GM19240 (cell line): ENCODE measurements around the gene UACA.
"Not testable (repeated sequence)": the region's sequence is repeated elsewhere in the genome, so short reads cannot be mapped to it uniquely, and the experiment has no call there.

Source experiments
- DNase-seq: peaks from one replicate; pipeline ENCODE4 v3.0.0; 2011; ENCODE audit warnings: low spot score; ENCODE audit not compliant: insufficient read length

UACA gene

DNA sequence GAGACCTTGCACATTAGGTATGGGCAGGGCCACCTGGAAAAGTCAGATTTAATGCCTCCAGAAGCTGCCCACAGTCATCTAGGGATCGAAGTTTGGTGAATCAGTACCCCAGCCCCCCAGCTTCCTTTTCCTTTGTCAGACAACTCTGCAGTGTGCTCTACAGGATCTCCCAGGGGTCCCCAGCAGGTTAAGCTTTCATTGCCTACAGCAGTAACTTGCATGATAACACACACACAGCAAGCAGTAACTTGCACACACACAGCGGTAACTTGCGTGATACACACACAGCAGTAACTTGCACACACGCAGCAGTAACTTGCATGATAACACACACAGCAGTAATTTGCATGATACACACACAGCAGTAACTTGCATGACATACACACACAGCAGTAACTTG is 131.3 kb downstream of the UACA start:
- DNase-seq = no peak

- no peak for DNase-seq
These were observed 133.6 kb downstream of the UACA start for GRCh38 chr15:70629735-70630273.

GRCh38 chr15:70628549-70628896 is 134.8 kb downstream of the UACA start:
- DNase-seq = no peak

GRCh38 chr15:70627734-70628548 is 135.4 kb downstream of the UACA start:
- DNase-seq = no peak

GRCh38 chr15:70627322-70627721 is 136.0 kb downstream of the UACA start:
- no peak for DNase-seq

- no peak for DNase-seq
These were observed 137.9 kb downstream of the UACA start for GRCh38 chr15:70625438-70625837.

GRCh38 chr15:70625011-70625410 is 138.3 kb downstream of the UACA start:
- no peak for DNase-seq

GRCh38 chr15:70618929-70619328 is 144.4 kb downstream of the UACA start:
- DNase-seq = no peak

DNA sequence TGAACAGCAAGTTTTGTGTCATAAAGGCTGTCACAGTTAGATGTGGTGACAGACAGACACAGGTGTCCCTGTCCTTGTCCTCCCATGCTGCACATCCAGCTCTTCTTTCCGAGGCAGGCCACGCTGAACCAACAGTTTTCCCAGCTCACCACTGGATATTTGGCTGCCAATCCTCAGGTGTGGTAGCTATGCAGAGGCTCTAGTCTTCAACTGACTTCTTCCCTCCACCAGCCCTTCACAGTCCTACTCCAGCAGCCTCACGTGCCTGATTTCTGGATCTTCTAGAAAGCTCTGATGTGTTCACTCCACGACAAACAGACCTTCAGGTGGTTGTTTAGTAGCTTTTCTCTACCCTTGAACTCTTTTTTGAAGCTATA is 145.5 kb downstream of the UACA start:
- DNase-seq = no peak

DNA sequence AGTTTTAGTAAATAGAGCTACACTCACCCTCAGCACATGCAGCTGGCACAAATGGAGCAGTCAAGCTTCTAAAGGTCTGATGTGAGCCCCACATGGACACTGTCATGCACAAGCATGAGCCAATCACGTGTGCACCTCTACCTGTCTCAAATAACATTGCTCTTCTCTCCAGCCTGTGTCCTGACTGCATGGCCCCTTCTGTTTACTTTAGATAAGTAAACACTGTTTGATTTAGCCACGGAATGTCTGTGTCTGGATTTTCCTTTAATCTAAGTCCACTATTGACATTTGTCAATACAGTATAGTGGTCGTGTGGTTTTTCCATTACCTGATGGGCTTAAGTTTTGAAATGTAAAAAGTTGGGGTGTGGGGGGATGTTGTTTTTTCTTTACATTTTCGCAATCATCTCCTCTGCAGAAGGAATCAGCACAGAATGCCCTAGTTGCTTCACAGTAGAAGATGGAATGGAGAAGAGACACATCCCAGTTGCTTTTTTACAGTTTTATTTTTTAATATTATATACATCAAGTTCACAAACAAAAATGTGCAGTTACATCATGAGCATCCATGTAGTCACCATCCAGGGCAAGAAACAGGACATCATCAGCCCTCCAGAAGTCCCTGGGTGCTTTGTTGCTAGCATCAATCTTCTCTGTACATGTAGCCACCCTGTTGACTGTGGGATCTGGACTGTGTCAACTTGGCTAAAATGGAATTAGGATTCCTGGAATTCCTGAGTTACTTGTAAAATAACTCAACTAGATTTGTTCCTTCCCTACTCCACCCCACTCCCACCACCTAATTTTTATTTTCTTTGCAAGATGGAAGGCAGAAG is 146.1 kb downstream of the UACA start:
- no peak for DNase-seq

DNA sequence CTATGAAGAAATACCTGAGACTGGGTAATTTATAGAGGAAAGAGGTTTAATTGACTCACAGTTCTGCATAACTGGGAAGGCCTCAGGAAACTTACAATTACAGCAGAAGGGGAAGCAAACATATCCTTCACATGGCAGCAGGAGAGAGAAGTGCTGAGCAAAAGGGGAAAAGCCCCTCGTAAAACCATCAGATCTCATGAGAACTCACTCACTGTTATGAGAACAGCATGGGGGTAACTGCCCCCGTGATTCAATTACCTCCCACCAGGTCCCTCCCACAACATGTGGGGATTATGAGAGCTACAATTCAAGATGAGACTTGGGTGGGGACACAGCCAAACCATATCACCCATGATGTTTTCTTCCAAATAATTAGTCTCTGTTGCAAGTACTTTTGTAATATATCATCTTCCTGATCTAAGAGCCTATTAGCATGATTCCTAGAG is 147.0 kb downstream of the UACA start:
- DNase-seq = not testable (repeated sequence)

DNA sequence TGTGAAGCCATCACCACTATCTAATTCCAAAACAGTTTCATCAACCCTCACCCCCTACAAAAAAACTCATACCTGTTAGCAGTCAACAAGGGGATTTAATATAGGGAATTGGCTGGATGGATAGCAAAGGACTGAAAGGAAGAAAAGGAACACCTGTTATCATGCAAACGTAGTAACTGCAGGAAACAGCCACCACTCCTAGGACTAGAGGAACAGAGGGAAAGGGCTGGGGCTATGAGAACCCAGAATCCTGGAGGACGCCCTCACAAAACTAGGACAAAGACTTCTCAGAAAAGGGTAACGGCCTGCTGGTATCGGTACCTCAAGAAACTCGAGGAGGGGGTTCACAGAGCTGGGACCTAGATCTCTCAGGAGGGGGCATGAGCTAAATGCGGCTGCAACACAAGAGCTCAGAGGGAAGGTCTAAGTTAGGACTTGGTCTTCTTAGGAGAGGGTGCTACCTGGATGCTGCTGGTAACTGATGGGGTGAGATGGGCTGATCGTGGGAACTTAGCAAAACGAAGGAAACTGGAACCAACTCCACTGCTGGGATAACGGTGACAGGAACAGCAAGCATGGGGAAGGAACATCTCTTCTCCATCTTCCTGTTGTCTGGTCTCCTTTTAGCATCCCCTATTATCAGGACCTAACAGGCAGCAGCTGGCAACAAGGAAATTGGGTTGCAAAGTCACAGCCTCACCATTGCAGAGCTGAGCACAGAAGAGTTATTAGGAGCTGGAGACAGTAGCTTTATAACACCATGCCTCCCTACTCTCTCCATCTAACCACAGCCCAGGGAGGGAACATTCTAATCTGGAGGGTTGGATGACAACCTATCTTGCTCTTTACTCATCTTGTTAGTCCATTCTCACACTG is 147.7 kb downstream of the UACA start:
- no peak for DNase-seq

DNA sequence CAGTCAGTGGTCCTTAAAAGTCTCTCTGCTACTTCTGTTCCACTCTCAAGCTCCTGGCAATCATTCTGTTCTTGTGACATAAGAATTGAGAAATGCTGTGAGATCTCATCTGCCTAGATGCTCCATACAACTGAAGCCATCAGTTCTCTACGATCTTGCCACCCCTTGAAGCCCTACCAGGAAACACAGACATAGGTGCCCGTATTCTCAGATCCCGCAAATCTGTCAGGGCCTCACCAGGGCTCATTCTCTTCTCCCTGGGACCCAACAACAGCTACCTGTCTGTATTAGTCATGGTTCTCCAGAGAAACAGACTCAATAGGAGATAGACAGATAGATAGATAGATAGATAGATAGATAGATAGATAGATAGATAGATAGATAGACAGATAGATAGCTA is 149.1 kb downstream of the UACA start:
- DNase-seq = no peak

DNA sequence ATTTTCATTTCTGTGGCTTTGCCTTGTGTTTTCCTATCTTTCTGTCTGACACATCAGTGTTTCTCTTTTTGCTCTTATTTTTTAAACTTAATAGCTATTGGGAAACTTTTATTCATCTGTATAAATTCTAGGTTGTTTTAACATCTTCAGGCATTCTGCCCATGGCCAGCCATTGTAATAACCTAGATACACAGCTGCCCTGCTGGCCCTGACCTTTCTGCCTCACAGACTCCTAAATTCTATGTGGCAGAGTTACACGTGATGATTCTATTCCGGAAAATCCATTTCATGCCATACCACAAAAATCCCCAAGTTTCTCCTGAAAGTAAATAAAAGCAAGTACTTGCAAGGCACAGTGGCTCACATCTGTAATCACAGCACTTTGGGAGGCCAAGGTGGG is 150.1 kb downstream of the UACA start:
- no peak for DNase-seq

DNA sequence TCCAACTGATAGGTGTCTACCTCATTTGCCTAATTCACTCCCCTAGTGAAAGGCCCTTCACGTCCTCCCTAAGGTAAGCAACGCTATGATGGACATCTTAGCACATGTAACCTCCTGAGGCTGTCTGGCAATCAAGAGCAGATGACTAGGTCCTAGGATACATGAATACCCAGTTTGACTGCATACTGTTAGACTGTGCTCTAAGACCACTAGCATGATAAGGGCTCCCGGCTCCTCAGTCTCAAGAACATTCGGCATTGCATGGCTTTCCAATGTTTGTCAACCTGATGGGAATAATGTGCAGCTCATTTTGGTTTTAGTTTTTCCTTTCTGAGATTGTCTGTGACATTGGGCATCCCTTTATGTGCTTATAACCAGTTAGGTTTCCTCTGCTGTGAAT is 152.1 kb downstream of the UACA start:
- DNase-seq = no peak

- DNase-seq = no peak
These were observed 152.8 kb downstream of the UACA start for GRCh38 chr15:70610541-70610940.

GRCh38 chr15:70609889-70610288 is 153.5 kb downstream of the UACA start:
- no peak for DNase-seq

- DNase-seq = no peak
These were observed 155.2 kb downstream of the UACA start for GRCh38 chr15:70608144-70608543.

DNA sequence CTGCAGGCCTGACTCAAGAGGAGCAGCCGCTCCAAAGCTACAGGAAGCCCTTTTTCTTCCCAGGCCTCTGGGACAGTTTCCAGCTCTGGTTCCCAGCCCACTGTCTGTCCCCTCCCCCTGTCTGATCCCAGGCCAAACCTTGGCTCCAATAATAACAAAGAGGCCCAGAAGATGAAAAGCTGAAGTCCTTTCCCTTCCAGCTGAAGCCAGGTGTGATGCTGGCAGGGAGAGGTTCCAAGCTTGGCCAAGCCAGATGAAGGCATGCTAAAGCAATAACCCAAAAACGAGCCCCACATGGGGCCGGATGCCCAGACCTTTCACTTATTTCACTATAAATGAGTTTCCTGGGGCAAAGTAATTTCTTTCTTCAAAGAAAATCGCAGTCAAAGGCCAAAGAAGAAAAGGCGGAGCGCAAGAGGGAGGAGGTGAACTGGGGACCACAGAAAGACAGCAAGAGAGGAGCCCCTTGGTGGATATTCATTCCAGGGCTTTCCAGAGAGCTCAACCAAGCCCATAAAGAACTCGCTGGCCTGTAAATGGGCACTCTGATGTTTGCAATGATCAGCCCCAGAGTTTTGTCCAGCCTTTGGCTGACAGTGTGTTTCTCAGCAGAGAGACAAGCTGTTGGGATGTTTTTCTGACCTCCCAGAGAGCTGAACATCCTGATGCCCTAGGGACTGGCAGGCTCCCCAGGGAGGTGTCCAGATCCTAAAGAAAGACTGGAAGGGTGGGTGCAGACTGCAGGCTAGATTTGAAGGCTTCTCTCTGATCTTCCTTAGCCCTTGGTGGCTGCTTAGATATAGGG is 157.6 kb downstream of the UACA start:
- no peak for DNase-seq

DNA sequence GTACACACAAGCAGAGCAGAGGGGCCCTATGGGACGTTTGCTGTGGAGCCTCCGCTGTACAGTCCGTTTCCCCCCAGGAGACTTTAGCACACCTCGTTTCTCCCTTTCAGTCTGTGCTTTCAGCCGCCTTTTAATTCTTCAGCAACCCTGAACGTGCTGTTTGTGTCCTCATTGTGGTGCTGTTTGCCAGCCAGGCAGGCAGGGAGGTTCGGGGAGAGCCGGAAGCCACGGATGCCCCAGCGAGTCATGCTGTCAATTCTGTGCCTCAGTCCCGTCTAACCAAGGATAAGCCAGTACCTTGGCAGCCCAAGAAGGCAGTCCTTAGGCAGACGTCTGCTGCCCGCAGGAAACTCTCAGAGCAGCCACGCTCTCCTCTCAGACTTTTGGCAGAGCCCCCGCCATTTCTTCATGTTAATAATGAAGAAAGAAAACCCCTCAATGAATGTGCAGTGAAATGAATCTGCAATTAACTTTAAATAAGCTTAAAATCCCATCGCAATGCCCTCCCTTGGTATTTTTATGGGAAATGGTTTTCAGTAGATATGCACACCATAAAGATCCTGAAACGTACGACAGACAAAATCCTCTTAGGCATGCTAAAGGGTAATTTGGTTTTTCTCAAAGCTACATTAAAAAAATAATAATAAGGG is 158.6 kb downstream of the UACA start:
- no peak for DNase-seq
